ENCODE measurements around the gene RECQL5. TPM values are rescaled to one million over a fixed set of nuclear protein-coding genes. Genes with fewer than 3 reads are reported as not detected.

RECQL5 gene
- total RNA-seq, 1 experiment from 2014 or later: 67.0 TPM

- Histone ChIP-seq H3K27me3 (replicated peaks; ENCODE audit: control insufficient read depth, insufficient read depth, low read length) (no peaks in the 10 kb centered on the region), H3K9me3 (no peaks in the 10 kb centered on the region), H3K4me3 (ENCODE audit: low read depth, low read length) (no peak overlapping the region), H3K4me1 (0 out of 2 replicates have a peak, but pooled peaks cover under 1% of the 10 kb centered on the region), H3K36me3 (ENCODE audit: control insufficient read depth, insufficient read depth, low read length) (peaks cover 2% of the 10 kb centered on the region)
- intact Hi-C loops (cut with micrococcal nuclease; ENCODE audit: unreplicated experiment): no loop called here
- no peaks in the 10 kb centered on the region for H3K9me3 Mint-ChIP-seq (ENCODE audit: unreplicated experiment)
- H3K4me1 Mint-ChIP-seq (ENCODE audit: low read depth, unreplicated experiment): no peaks in the 10 kb centered on the region
- no peak overlapping the region for H3K4me3 Mint-ChIP-seq (ENCODE audit: unreplicated experiment)
- TF ChIP-seq, protein P1, sequence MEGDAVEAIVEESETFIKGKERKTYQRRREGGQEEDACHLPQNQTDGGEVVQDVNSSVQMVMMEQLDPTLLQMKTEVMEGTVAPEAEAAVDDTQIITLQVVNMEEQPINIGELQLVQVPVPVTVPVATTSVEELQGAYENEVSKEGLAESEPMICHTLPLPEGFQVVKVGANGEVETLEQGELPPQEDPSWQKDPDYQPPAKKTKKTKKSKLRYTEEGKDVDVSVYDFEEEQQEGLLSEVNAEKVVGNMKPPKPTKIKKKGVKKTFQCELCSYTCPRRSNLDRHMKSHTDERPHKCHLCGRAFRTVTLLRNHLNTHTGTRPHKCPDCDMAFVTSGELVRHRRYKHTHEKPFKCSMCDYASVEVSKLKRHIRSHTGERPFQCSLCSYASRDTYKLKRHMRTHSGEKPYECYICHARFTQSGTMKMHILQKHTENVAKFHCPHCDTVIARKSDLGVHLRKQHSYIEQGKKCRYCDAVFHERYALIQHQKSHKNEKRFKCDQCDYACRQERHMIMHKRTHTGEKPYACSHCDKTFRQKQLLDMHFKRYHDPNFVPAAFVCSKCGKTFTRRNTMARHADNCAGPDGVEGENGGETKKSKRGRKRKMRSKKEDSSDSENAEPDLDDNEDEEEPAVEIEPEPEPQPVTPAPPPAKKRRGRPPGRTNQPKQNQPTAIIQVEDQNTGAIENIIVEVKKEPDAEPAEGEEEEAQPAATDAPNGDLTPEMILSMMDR (IDR thresholded peaks at IDR 0.05; ENCODE audit: insufficient read depth in 1 of 2, low read depth in 1 of 2, low read length in 1 of 2, severe bottlenecking in 1 of 2, unreplicated experiment in 1 of 2): no peak
- ChIA-PET POLR2A (interaction anchor here (0.5 to 0.7 kb wide), 2 partner anchors 40 to 77 kb away, joined by 3 to 6 read pairs; no protein-coding TSS in a partner anchor), CTCF (interaction anchor here (0.6 to 2.1 kb wide), 4 partner anchors 41 to 379 kb away, joined by 3 to 14 read pairs (median 8); partner anchors contain the start of gene SMIM5)
- H3K36me3 Mint-ChIP-seq (ENCODE audit: insufficient read depth, unreplicated experiment): peaks cover 84% of the 10 kb centered on the region
- H3K27me3 Mint-ChIP-seq (ENCODE audit: insufficient read depth, unreplicated experiment): no peaks in the 10 kb centered on the region
- DNase-seq: no peak
- H3K27ac Mint-ChIP-seq (ENCODE audit: unreplicated experiment): no peak overlapping the region
- no TSS peak for BruUV-seq (replicated peaks)
These were observed 6.5 kb upstream of the RECQL5 start for GRCh38 chr17:75673487-75673886.

DNA sequence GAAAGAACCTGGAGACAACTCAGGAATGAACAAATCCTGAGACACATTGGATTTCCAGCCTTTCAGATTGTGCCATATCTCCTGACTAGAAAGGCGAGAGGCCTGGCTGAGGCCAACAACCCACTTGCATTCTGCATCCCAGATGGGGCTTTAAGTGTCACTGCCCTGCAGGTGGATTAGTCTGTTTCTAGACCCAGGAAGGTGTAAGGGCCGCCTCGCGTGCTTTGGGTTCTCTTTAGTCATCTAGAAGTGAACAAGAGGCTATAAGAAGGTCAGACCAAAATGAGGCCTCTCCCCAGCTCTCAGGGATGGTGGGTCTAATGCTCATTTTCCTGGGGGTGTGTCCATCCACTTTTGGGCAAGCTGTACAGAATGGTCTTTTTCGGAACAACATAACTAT, 5.1 kb upstream of the RECQL5 start:
- peaks cover 7% of the 10 kb centered on the region; the same call in 1 of the 2 replicates for H3K4me1 ChIP-seq
- H3K4me3 Mint-ChIP-seq (ENCODE audit: unreplicated experiment): no peak overlapping the region
- no peaks in the 10 kb centered on the region for H3K9me3 ChIP-seq
- no peaks in the 10 kb centered on the region for H3K9me3 Mint-ChIP-seq (ENCODE audit: unreplicated experiment)
- TF ChIP-seq, protein P1 (IDR thresholded peaks at IDR 0.05; ENCODE audit: insufficient read depth in 1 of 2, low read depth in 1 of 2, low read length in 1 of 2, severe bottlenecking in 1 of 2, unreplicated experiment in 1 of 2): no peak
- H3K36me3 Mint-ChIP-seq (ENCODE audit: insufficient read depth, unreplicated experiment): peaks cover 78% of the 10 kb centered on the region
- peaks cover 2% of the 10 kb centered on the region for H3K36me3 ChIP-seq (ENCODE audit: control insufficient read depth, insufficient read depth, low read length)
- BruUV-seq (replicated peaks): no TSS peak
- ChIA-PET CTCF (interaction anchor here (2.0 kb wide), 1 partner anchor 76 kb away, joined by 13 read pairs; no protein-coding TSS in a partner anchor), POLR2A (no interaction called here)
- no peak overlapping the region for H3K27ac Mint-ChIP-seq (ENCODE audit: unreplicated experiment)
- no peaks in the 10 kb centered on the region for H3K27me3 ChIP-seq (replicated peaks; ENCODE audit: control insufficient read depth, insufficient read depth, low read length)
- H3K4me1 Mint-ChIP-seq (ENCODE audit: low read depth, unreplicated experiment): no peaks in the 10 kb centered on the region
- intact Hi-C loops (cut with micrococcal nuclease; ENCODE audit: unreplicated experiment): no loop called here
- no peak for DNase-seq
- no peak overlapping the region for H3K4me3 ChIP-seq (ENCODE audit: low read depth, low read length)
- no peaks in the 10 kb centered on the region for H3K27me3 Mint-ChIP-seq (ENCODE audit: insufficient read depth, unreplicated experiment)

DNA sequence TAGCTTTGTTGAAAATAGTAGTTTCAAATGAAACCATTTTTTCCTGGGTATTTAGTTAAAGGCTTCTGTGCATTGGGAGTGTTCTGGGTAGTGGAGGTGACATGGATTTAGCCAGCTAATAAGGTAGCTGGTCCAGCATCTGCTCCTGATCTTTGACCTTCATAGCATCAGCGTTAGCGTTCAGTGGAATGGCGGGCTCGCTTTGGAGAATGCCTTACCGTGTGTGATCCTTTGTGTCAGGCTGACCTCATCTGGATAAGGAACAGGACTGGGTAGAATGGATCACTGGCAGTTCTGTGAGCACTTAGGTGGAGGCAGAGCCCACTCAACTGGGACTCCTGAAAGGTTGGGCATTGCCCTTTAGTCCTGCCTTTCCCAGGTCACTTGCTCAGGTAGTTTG, 3.9 kb upstream of the RECQL5 start:
- CTCF ChIA-PET: interaction anchor here (0.9 kb wide), 1 partner anchor 77 kb away, joined by 3 read pairs; no protein-coding TSS in a partner anchor
- no peaks in the 10 kb centered on the region for H3K4me1 Mint-ChIP-seq (ENCODE audit: low read depth, unreplicated experiment)
- TF ChIP-seq, protein P1 (IDR thresholded peaks at IDR 0.05; ENCODE audit: insufficient read depth in 1 of 2, low read depth in 1 of 2, low read length in 1 of 2, severe bottlenecking in 1 of 2, unreplicated experiment in 1 of 2): no peak
- no peaks in the 10 kb centered on the region for H3K9me3 Mint-ChIP-seq (ENCODE audit: unreplicated experiment)
- Histone ChIP-seq H3K36me3 (ENCODE audit: control insufficient read depth, insufficient read depth, low read length) (peaks cover 2% of the 10 kb centered on the region), H3K4me3 (ENCODE audit: low read depth, low read length) (no peak overlapping the region), H3K9me3 (no peaks in the 10 kb centered on the region), H3K4me1 (peaks cover 11% of the 10 kb centered on the region), H3K27me3 (replicated peaks; ENCODE audit: control insufficient read depth, insufficient read depth, low read length) (no peaks in the 10 kb centered on the region)
- H3K27ac Mint-ChIP-seq (ENCODE audit: unreplicated experiment): no peak overlapping the region
- H3K36me3 Mint-ChIP-seq (ENCODE audit: insufficient read depth, unreplicated experiment): peaks cover 67% of the 10 kb centered on the region
- intact Hi-C loops (cut with micrococcal nuclease; ENCODE audit: unreplicated experiment): no loop called here
- no peak overlapping the region for H3K4me3 Mint-ChIP-seq (ENCODE audit: unreplicated experiment)
- BruUV-seq (replicated peaks): no TSS peak
- no peak for DNase-seq
- POLR2A ChIA-PET: interaction anchor here (0.5 kb wide), 1 partner anchor 42 kb away, joined by 3 read pairs; no protein-coding TSS in a partner anchor
- no peaks in the 10 kb centered on the region for H3K27me3 Mint-ChIP-seq (ENCODE audit: insufficient read depth, unreplicated experiment)

Data from Caco-2 (cell line).